Stimulated activated CD4-positive, alpha-beta T cell treated with anti-CD3 and anti-CD28 coated beads, Interleukin-1b, Interleukin-23, amount 100 ng/mL, for 4 hours (primary cell): ENCODE results near the gene MYL7.

Experiments used
- DNase-seq, 2 donors: peaks; one replicate each; pipeline ENCODE4 v3.0.0-alpha.2; 2020; ENCODE audit warnings: low read depth in 2 of 2

MYL7 gene

DNA sequence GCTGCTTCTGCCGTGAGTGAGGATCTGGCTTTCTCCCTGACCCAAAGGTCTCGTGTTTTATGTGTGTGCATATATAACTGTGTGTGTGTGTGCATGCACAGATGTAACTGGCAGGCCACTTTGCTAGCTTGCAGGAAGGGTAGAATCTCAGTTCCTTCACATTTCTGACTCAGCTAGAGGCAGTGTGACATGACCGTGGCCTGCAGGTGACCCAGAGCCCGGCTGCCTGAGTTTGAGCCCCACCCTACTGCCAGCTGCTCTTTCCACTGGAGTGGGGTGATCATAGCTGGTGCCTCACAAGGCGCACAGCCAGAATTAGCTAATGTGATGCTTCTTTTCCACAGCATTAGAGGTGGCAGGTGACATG is 9.3 kb upstream of the MYL7 start:
- DNase-seq = no peak

- DNase-seq = no peak
Measured at GRCh38 chr7:44149571-44150465, 8.7 kb upstream of the MYL7 start.

- no peak for DNase-seq
Measured at GRCh38 chr7:44148961-44149536, 7.9 kb upstream of the MYL7 start.

DNA sequence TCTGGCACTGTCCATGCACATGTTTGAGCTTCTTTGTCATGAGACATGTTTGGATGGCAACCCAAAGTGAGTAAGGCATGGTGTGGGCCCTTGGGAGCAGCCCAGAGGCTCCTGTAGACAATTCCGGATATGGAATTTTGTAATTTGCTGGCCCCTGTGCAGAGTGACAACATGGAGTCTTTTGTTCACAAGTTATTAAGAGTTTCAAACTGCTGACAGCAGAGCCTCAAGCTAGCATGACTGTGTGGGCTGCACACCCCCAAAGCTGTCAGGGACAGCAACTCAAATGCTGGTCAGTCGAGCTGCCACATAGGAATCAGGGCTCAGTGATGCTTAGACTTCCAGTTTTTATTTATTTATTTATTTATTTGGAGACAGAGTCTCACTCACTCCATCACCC is 7.0 kb upstream of the MYL7 start:
- DNase-seq = no peak

DNA sequence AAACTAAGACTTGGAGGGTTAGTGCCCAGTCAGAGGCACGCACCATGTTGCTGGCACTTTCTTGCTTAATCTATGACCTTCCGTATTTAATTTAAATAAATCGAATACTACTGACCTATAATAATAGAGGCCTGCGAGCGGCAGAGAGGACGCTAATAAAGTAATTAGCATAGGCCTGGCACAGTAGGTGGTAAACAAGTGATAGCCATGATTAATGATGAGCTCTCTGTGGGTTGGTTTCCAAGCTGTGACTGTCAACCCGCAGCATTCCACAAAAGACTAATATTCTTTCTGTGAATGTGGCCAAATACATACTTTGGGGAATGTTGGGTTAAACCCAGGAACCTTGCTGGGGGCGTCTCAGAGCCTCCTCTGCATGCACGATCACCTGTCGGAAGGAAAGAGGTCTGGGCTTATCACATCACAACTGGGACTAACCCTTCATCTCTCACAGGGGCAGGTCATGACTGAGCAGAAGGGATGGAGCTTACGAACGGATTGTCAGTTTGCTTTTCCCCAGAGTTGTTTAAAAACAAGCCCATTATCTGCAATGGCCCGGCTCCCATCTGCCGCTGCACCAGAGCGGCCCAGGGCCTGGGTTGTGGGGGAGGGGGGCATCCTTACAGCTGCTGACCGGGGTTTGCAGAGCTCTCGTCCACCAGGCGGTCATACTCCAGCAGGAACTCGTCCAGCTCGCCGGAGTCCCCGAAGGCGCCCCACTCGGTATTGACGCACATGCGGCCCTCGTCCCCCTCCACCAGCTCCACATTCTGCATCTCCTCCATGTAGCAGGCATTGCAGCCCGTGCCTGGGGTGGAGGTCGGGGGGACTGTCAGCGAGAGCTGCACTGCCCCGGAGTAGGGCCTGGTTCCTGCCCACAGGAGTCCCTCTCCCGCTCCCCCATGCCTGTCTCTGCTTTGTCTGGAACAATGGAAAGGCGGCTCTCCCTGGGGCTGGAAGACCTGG is 6.2 kb upstream of the MYL7 start:
- DNase-seq = no peak

DNA sequence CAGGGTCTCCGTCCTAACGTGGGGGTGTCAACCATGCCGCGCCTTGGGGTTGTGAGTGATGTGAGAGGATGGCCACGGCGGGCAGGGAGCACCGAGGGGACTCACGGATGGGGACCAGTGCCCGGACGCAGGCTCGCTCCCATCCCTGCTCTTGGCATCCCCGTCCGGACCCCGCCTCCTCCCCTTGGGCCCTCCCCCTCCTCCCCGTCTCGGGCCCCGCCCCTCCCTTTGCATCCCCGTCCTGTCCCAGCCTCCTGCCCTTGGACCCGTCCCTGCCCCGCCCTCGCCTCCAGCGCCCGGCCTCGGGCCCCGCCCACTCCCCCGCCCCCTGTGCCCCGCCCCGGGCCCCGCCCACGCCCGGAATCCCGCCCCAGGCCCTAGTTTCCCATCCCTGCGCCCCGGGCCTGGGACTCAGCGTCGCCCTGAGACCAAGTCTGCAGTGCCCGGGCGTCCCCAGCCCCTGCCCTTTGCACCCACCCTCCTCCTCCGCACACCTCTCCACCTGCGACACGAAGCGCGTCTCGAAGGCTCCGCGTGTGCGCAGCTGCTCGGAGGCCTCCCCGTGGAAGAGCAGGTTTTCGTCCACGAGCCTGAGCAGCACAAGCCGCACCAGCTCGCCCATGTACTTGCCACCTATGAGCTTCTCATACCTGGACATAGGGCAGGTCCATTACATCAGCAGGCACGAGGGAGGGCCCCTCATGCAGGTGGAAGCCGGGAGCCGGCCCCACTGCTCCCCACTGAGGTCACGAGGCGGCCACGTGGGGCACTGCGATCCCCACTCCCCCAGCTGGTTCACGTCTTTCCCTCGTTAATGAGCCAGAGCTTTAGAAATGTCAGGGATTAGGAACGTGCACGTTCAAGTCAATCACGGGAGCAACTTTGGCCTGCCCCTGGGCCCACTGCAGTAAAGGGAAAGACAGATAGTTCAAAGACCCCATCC is 5.1 kb upstream of the MYL7 start:
- peak; percentile 62 to 69 for DNase-seq

- peak; percentile 50 to 55 for DNase-seq
Measured at GRCh38 chr7:44145479-44145968, 4.4 kb upstream of the MYL7 start.

- no peak for DNase-seq
Measured at GRCh38 chr7:44144968-44145478, 3.9 kb upstream of the MYL7 start.

GRCh38 chr7:44144426-44144967 is 3.4 kb upstream of the MYL7 start:
- DNase-seq = no peak

DNA sequence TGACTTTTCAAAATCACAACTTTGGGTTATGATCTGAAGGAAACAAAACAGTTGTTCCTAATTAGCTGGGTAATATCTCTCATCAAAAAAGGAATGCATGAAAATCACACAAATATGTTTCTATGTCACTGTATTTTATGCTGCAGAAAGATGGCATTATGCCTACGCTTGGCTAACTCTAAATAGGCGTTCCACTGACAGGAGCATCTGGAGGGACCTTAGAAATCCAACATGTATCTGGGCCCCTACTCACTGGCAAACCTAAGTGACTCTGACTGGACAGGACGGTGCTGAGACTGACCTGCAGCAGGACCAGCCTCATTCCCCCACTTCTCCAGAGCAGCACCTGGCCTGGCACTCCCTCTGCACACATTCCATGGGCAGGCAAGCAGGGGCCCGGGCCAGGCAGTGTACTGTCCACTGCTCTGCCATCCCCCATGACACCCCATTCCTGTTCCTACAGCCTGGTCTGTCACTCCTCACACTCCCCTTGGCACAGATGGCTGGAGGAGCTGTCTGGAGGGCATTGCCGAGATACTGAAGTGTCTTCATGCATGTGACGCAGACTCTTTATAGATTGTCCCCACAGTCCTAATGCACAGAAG is 2.6 kb upstream of the MYL7 start:
- DNase-seq = no peak

DNA sequence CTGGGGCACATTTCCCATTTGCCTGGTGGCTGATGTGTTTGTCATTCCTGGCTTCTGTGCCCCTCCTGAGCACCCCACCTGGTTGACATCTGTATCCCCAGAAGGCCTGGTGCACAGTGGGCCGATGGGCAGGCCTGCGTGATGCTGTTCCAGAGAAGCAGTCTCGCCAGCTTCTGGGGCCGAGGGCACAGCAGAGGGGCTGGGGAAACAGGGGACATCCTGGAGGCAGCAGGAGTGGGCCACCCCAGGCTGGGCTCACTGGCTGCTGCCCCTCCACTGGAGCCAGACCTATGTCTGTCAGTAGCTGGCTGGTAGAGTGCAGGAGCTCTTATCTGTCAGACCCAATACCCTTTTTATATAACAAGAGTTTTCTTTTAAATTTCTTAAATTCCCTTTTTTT is 896 bp upstream of the MYL7 start:
- DNase-seq = no peak

DNA sequence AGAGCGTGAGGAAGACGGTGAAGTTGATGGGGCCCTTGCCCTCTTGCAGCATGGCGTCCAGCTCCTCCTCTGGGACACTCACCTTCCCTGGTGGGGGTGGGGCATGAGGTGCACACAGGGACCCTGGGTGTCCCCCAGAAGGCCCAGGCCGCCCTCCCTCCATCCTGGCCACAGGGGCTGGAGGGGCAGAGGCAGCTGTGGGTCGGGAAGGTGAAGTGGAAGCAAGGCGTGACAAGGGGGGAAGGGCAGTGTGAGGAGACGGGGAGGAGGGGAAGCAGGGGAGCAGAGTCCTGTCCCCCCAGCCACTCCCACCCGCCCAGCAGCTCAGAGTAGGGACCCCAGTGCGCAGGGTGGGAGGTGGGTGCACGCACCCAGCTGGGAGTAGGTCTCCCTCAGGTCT is 791 bp downstream of the MYL7 start:
- DNase-seq = no peak

DNA sequence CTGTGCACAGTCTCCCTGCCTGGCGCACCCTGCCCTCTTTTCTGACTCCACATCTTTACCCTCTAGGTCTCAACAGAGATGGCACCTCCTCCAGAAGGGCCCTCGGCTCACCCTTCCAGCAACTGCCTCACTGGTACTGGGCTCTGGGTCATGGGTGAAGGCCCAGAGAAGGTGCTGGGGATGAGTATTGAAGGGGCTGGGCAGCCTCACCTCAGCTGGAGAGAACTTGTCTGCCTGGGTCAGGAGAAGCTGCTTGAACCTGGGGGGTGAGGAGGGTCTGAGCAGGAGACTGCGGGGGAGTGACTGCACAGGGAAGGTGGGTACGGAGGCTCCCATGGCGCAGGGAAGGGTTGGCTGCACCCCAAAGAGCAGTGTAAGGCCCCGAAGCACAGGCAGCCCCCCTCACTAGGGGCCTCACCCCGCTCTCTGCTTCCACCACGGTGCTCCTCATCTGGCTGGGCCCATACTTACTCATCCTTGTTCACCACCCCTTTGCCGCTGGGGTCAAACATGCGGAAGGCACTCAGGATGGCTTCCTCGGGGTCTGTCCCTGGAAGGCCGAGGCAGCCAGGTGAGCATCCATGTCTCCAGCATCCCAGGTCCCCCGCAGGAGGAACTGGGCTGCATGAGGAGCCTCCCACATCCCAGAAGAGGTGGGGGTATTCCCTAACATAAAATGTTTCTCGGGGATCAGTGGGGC is 1.7 kb downstream of the MYL7 start:
- DNase-seq = no peak

- DNase-seq = no peak
Measured at GRCh38 chr7:44138698-44139097, 2.4 kb downstream of the MYL7 start.

DNA sequence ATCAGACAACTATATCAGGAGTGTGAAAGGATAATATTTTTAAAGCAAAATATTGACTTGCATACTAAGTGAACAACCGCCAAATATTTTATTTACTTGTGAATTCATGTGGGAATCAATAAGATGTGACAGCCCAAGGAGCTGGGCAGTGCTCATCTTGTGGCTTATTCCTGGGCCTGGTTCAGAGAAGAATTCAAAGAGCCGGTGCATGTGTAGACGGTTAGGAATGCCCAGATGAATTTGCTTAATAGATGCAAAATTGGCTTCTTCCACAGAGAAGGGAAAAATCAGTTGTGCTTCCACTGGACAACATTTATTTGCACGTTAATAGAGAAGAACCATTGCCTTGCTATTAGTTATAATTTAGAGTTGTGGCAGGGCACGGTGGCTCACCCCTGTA is 4.4 kb downstream of the MYL7 start:
- DNase-seq = no peak

- DNase-seq = no peak
Measured at GRCh38 chr7:44134943-44135628, 6.0 kb downstream of the MYL7 start.

DNA sequence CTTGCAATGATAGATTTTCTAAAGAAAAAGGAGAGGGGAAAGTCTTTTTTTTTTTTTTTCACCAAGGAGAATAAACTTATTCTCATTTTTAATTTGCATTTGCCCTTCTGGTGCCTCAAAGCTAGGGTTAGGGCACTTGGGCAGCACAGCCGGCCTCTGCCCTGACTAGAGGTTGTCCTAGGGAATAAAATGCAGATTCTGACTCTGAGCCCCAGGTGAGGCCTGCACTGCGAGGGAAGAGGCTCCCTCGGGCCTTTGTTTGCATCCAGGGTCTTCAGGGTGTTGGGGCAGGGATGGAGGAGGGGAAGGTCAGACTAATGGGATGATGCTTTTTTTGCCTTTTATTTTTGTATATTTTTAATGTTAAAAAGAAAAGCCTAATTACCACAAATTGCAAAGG is 7.8 kb downstream of the MYL7 start:
- no peak for DNase-seq

DNA sequence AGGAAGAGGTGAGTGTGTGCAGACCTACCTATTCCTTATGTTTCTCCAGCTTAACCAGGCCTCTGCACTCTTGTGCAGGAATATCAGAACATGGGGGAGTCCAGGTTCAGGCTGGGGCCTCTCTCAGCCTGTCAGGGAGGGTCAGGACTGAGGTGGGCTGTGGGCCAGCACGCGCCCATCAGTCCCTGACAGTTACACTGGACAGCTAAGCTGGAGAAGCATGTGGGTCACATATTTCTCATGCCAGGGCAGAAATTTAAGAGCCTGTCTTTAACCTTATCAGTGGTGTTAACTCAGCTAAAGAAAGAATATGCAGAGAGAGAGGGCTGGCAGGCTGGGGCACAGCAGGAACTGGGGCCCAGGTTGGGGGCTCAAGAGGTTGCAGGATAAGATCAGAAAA is 9.1 kb downstream of the MYL7 start:
- no peak for DNase-seq
